ENCODE results near the gene BAHCC1.

- TF ChIP-seq EP300 (conservative IDR thresholded peaks at IDR 0.05; ENCODE audit: poor library complexity, severe bottlenecking): no peak
- no peak for TF ChIP-seq RAD21 (conservative IDR thresholded peaks at IDR 0.05)
- TF ChIP-seq, protein P1, sequence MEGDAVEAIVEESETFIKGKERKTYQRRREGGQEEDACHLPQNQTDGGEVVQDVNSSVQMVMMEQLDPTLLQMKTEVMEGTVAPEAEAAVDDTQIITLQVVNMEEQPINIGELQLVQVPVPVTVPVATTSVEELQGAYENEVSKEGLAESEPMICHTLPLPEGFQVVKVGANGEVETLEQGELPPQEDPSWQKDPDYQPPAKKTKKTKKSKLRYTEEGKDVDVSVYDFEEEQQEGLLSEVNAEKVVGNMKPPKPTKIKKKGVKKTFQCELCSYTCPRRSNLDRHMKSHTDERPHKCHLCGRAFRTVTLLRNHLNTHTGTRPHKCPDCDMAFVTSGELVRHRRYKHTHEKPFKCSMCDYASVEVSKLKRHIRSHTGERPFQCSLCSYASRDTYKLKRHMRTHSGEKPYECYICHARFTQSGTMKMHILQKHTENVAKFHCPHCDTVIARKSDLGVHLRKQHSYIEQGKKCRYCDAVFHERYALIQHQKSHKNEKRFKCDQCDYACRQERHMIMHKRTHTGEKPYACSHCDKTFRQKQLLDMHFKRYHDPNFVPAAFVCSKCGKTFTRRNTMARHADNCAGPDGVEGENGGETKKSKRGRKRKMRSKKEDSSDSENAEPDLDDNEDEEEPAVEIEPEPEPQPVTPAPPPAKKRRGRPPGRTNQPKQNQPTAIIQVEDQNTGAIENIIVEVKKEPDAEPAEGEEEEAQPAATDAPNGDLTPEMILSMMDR (IDR thresholded peaks at IDR 0.05; ENCODE audit: poor library complexity, severe bottlenecking): no peak
- TF ChIP-seq EZH2 (IDR thresholded peaks at IDR 0.05; ENCODE audit: borderline replicate concordance, insufficient read depth, low read length, poor library complexity, severe bottlenecking): no peak
- no peak for TF ChIP-seq POLR2AphosphoS5 (IDR thresholded peaks at IDR 0.05)
- TF ChIP-seq MXI1 (conservative IDR thresholded peaks at IDR 0.05; ENCODE audit: poor library complexity, severe bottlenecking): no peak
Observed at GRCh38 chr17:81482673-81483072, 87.4 kb downstream of the BAHCC1 start.
